Endothelial cell (in vitro differentiated cells): ENCODE results near the gene HTR3B. TPM values are rescaled to one million over a fixed set of nuclear protein-coding genes. Genes with fewer than 3 reads are reported as not detected.
"Not testable (repeated sequence)": the region's sequence is repeated elsewhere in the genome, so short reads cannot be mapped to it uniquely, and the experiment has no call there.

Experiments used
- DNase-seq: peaks from one replicate; pipeline ENCODE4 v3.0.0; 2021; ENCODE audit warnings: low spot score
- H3K27ac Mint-ChIP-seq: one replicate; pipeline ENCODE4 v1.8.0; 2021; ENCODE audit warnings: mixed read lengths, inconsistent platforms; ENCODE audit not compliant: unreplicated experiment
- H3K27me3 Mint-ChIP-seq: one replicate; pipeline ENCODE4 v1.8.0; 2021; ENCODE audit warnings: mild to moderate bottlenecking, moderate library complexity, mixed read lengths, inconsistent platforms; ENCODE audit not compliant: unreplicated experiment
- H3K36me3 Mint-ChIP-seq: one replicate; pipeline ENCODE4 v1.8.0; 2021; ENCODE audit warnings: mild to moderate bottlenecking, low read depth, mixed read lengths, inconsistent platforms; ENCODE audit not compliant: unreplicated experiment
- H3K4me1 Mint-ChIP-seq: one replicate; pipeline ENCODE4 v1.8.0; 2021; ENCODE audit warnings: mild to moderate bottlenecking, mixed read lengths, inconsistent platforms; ENCODE audit not compliant: unreplicated experiment
- H3K4me3 Mint-ChIP-seq: one replicate; pipeline ENCODE4 v1.8.0; 2021; ENCODE audit warnings: mild to moderate bottlenecking, mixed read lengths, inconsistent platforms; ENCODE audit not compliant: unreplicated experiment
- H3K9me3 Mint-ChIP-seq: one replicate; pipeline ENCODE4 v1.8.0; 2021; ENCODE audit warnings: mixed read lengths, inconsistent platforms; ENCODE audit not compliant: unreplicated experiment
- total RNA-seq: library from RNA; stranded (reverse); fragmentation: NEBNext Ultra II Directional; extraction: Animal tissue kit (Norgen Biotek cat#: 25700); gene quantifications from one replicate; pipeline ENCODE4 v1.2.1, GENCODE V29; 2021; ENCODE audit not compliant: unreplicated experiment
- TF ChIP-seq, protein P1 (sequence below): fragments of 200-600 bp; sonication (generic); IDR thresholded peaks from one replicate; pipeline ENCODE4 v1.5.0; 2021; ENCODE audit warnings: antibody characterized with exemption; ENCODE audit not compliant: unreplicated experiment

Gene HTR3B
- total RNA-seq, 1 donor from 2014 or later, result not detected

DNA sequence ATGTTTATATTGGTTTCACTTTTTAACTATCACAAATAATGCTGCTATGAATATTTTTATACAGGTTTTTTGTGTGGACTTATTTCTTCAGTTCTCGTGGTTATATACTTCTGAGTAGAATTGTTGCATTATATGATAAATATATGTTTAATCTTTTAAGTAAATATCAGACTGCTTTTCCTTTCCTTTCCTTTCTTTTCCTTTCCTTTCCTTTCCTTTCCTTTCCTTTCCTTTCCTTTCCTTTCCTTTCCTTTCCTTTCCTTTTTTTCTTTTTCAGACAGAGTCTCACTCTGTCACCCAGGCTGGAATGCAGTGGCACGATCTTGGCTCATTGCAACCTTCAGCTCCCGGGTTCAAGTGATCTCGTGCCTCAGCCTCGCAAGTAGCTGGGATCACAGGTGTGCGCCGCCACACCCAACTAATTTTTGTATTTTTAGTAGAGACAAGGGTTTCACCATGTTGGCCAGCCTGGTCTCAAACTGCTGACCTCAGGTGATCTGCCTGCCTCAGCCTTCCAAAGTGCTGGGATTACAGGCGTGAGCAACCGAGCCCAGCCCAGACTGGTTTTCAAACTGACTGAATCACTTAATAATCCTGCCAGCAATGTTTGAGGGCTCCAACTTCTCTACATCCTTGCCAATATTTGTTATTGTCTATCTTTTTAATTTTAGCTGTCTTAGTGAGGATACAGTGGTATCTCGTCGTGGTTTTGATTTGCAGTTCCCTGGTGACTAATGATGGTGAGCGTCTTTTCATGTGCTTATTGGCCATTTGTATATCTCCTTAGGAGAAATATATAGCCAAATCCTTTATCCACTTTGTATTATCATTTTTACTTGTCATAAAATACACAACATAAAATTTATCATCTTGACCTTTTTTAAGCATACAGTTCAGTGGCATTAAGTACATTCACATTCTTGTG lies 21.9 kb downstream of the HTR3B start:
- Mint-ChIP-seq H3K27me3 (no peaks in the 10 kb centered on the region), H3K27ac (no peak overlapping the region), H3K4me1 (no peaks in the 10 kb centered on the region), H3K36me3 (no peaks in the 10 kb centered on the region), H3K9me3 (no peaks in the 10 kb centered on the region), H3K4me3 (no peak overlapping the region)
- no peak for DNase-seq
- TF ChIP-seq, protein P1, sequence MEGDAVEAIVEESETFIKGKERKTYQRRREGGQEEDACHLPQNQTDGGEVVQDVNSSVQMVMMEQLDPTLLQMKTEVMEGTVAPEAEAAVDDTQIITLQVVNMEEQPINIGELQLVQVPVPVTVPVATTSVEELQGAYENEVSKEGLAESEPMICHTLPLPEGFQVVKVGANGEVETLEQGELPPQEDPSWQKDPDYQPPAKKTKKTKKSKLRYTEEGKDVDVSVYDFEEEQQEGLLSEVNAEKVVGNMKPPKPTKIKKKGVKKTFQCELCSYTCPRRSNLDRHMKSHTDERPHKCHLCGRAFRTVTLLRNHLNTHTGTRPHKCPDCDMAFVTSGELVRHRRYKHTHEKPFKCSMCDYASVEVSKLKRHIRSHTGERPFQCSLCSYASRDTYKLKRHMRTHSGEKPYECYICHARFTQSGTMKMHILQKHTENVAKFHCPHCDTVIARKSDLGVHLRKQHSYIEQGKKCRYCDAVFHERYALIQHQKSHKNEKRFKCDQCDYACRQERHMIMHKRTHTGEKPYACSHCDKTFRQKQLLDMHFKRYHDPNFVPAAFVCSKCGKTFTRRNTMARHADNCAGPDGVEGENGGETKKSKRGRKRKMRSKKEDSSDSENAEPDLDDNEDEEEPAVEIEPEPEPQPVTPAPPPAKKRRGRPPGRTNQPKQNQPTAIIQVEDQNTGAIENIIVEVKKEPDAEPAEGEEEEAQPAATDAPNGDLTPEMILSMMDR, result no peak

DNA sequence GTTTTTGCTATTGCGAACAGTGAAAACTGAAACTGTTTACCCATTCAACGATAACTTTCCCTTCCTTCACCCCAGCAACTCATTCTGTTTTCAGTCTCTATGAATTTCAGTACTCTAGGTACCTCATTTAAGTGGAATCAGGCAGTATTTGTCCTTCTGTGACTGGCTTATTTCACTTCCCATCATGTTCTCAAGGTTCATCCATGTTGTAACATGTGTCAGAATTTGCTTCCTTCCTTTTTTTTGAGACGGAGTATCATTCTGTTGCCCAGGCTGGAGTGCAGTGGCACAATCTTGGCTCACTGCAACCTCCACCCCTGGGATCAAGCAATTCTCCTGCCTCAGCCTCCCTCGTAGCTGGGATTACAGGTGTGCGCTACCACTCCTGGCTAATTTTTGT lies 23.7 kb downstream of the HTR3B start:
- H3K4me1 Mint-ChIP-seq, result no peaks in the 10 kb centered on the region
- TF ChIP-seq, protein P1, result no peak

DNA sequence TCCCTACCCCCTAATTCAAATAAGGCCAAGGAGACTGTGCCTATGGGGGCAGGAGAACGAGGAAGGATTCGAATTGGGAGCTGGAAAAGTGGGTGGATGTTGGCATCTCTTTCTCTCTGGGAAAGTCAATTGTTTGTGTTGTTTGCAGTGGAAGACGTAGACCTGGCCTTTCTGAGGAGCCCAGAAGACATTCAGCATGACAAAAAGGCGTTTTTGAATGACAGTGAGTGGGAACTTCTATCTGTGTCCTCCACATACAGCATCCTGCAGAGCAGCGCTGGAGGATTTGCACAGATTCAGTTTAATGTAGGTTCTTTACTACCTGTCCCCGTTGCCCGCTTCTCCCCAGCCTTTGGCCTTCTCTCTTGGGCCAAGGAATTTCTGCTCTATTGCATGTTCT lies 28.2 kb downstream of the HTR3B start:
- H3K4me3 Mint-ChIP-seq, result no peak overlapping the region
- no peak for DNase-seq
- H3K9me3 Mint-ChIP-seq, result no peaks in the 10 kb centered on the region
- H3K27ac Mint-ChIP-seq, result no peak overlapping the region
- TF ChIP-seq, protein P1, result no peak
- no peaks in the 10 kb centered on the region for H3K4me1 Mint-ChIP-seq
- H3K27me3 Mint-ChIP-seq, result no peaks in the 10 kb centered on the region
- H3K36me3 Mint-ChIP-seq, result no peaks in the 10 kb centered on the region

More for the DNA sequence above, 23.7 kb downstream of the HTR3B start:
- Mint-ChIP-seq H3K9me3 (no peaks in the 10 kb centered on the region), H3K4me3 (no peak overlapping the region), H3K36me3 (no peaks in the 10 kb centered on the region), H3K27ac (no peak overlapping the region), H3K27me3 (no peaks in the 10 kb centered on the region)
- DNase-seq, result no peak

DNA sequence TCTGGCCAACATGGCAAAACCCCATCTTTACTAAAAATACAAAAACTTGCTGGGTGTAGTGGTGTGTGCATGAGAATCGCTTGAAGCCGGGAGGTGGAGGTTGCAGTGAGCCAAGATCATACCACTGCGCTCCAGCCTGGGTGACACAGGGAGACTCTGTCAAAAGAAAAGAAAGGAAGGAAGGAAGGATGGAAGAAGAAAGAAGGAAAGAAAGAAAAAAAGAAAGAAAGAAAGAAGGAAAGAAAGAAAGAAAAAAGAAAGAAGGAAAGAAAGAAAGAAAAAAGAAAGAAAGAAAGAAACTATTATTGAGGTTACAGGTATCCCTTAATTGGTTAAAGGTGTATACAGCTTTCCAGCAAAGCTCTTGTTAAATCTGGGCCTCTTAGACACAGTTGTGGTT lies 29.6 kb downstream of the HTR3B start:
- not testable (repeated sequence) for DNase-seq, H3K9me3 Mint-ChIP-seq, H3K4me1 Mint-ChIP-seq, H3K4me3 Mint-ChIP-seq, H3K27me3 Mint-ChIP-seq, H3K36me3 Mint-ChIP-seq, H3K27ac Mint-ChIP-seq

DNA sequence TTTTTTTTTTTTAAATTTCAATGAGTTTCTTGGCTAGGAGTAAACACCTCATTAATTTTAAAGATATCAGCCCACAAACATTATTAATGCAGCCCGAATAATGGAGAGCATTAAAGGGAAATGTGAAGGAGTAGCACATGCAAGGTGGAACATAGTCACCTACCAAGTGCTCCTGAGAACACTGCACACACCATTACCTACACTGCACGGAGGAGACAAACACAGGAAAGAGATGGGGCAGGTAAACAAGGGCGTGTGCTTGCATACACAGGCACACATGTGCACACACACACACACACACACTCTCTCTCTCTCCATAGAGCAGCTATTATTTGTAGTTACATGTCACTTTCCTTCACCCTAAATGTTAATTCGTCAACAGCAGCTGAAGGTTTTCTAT lies 30.2 kb downstream of the HTR3B start:
- no peak for DNase-seq
- no peak overlapping the region for H3K4me3 Mint-ChIP-seq
- TF ChIP-seq, protein P1, result no peak
- H3K27ac Mint-ChIP-seq, result no peak overlapping the region
- H3K4me1 Mint-ChIP-seq, result no peaks in the 10 kb centered on the region
- no peaks in the 10 kb centered on the region for H3K27me3 Mint-ChIP-seq
- peaks cover 4% of the 10 kb centered on the region for H3K36me3 Mint-ChIP-seq
- no peaks in the 10 kb centered on the region for H3K9me3 Mint-ChIP-seq
